WTC11 (cell line): ENCODE measurements around the gene SH3BP5L. TPM values are rescaled to one million over a fixed set of nuclear protein-coding genes. Genes with fewer than 3 reads are reported as not detected.

Source experiments
- ATAC-seq: fragments of 200-7000 bp; cut with Tn5 transposase; 2 replicates; pipeline ENCODE4 v1.10.0; 2021; ENCODE audit warnings: mild to moderate bottlenecking, moderate library complexity
- CTCF ChIA-PET: fragments of 300-600 bp; sonication (Branson Sonifier 250); formaldehyde crosslinking; loops from one replicate; lab custom pipeline; 2021; ENCODE audit warnings: antibody characterized with exemption; lab: Charles Lee
- POLR2A ChIA-PET: fragments of 350-600 bp; sonication (Branson Sonifier 250); formaldehyde crosslinking; loops from one replicate; lab custom pipeline; 2021; ENCODE audit warnings: antibody characterized with exemption; lab: Charles Lee
- DNase-seq: peaks from one replicate; pipeline ENCODE4 v3.0.0; 2021; ENCODE audit warnings: low spot score
- H3K27ac Mint-ChIP-seq: 2 replicates; pipeline ENCODE4 v1.8.0; 2021; ENCODE audit warnings: mixed read lengths
- H3K27me3 Mint-ChIP-seq: 2 replicates; pipeline ENCODE4 v1.8.0; 2021; ENCODE audit warnings: low read depth, mild to moderate bottlenecking, moderate library complexity, mixed read lengths
- H3K36me3 Mint-ChIP-seq: 2 replicates; pipeline ENCODE4 v1.8.0; 2021; ENCODE audit warnings: mixed read lengths
- H3K4me1 Mint-ChIP-seq: 2 replicates; pipeline ENCODE4 v1.8.0; 2022; ENCODE audit warnings: mixed read lengths
- H3K4me3 Mint-ChIP-seq: 2 replicates; pipeline ENCODE4 v1.8.0; 2021; ENCODE audit warnings: mild to moderate bottlenecking, moderate library complexity, mixed read lengths
- H3K9me3 Mint-ChIP-seq: 2 replicates; pipeline ENCODE4 v1.8.0; 2021; ENCODE audit warnings: mixed read lengths
- AR ChIP-seq: fragments of 250-450 bp; sonication (Bioruptor Pico); IDR thresholded peaks from 2 replicates; pipeline ENCODE4 v1.9.0; 2021; ENCODE audit warnings: mild to moderate bottlenecking
- CDX4 ChIP-seq: fragments of 250-450 bp; sonication (Bioruptor Pico); IDR thresholded peaks from 2 replicates; pipeline ENCODE4 v1.9.0; 2021; ENCODE audit warnings: moderate library complexity, mild to moderate bottlenecking, inconsistent platforms, borderline replicate concordance
- E2F5 ChIP-seq: sonication (generic); formaldehyde crosslinking; IDR thresholded peaks from 2 replicates; pipeline ENCODE4 v1.8.1; 2022; ENCODE audit warnings: mild to moderate bottlenecking, moderate library complexity, missing genetic modification reagents
- FOXK1 ChIP-seq: sonication (generic); formaldehyde crosslinking; IDR thresholded peaks from 2 replicates; pipeline ENCODE4 v1.8.0; 2022; ENCODE audit warnings: mild to moderate bottlenecking, moderate library complexity, missing genetic modification reagents
- GABPB1 ChIP-seq: sonication (generic); formaldehyde crosslinking; IDR thresholded peaks from 2 replicates; pipeline ENCODE4 v1.8.1; 2023; ENCODE audit warnings: mild to moderate bottlenecking, missing genetic modification reagents
- HMGA2 ChIP-seq: fragments of 250-450 bp; sonication (Bioruptor Pico); IDR thresholded peaks from 2 replicates; pipeline ENCODE4 v1.4.0; 2021; ENCODE audit warnings: mild to moderate bottlenecking, moderate library complexity
- HMGXB4 ChIP-seq: sonication (generic); formaldehyde crosslinking; IDR thresholded peaks from 2 replicates; pipeline ENCODE4 v1.8.1; 2023; ENCODE audit warnings: mild to moderate bottlenecking, moderate library complexity, missing genetic modification reagents
- IRF2 ChIP-seq: sonication (generic); formaldehyde crosslinking; IDR thresholded peaks from 2 replicates; pipeline ENCODE4 v1.8.0; 2022; ENCODE audit warnings: low read depth, missing genetic modification reagents, borderline replicate concordance
- KAT7 ChIP-seq: sonication (generic); formaldehyde crosslinking; IDR thresholded peaks from 2 replicates; pipeline ENCODE4 v1.8.1; 2023; ENCODE audit warnings: missing genetic modification reagents, mild to moderate bottlenecking, borderline replicate concordance
- MAX ChIP-seq: sonication (generic); formaldehyde crosslinking; IDR thresholded peaks from 2 replicates; pipeline ENCODE4 v1.8.0; 2022; ENCODE audit warnings: mild to moderate bottlenecking, missing genetic modification reagents
- NR1H2 ChIP-seq: sonication (generic); formaldehyde crosslinking; IDR thresholded peaks from 2 replicates; pipeline ENCODE4 v1.9.0; 2021; ENCODE audit warnings: mild to moderate bottlenecking, moderate library complexity, missing genetic modification reagents
- NR2C2 ChIP-seq: sonication (generic); formaldehyde crosslinking; IDR thresholded peaks from 2 replicates; pipeline ENCODE4 v1.8.0; 2022; ENCODE audit warnings: mild to moderate bottlenecking, missing genetic modification reagents
- PRDM15 ChIP-seq: sonication (generic); formaldehyde crosslinking; IDR thresholded peaks from 2 replicates; pipeline ENCODE4 v1.8.0; 2022; ENCODE audit warnings: missing genetic modification reagents
- PRRX2 ChIP-seq: fragments of 250-450 bp; sonication (Bioruptor Pico); IDR thresholded peaks from 2 replicates; pipeline ENCODE4 v1.8.0; 2021; ENCODE audit warnings: mild to moderate bottlenecking
- RORB ChIP-seq: fragments of 250-450 bp; sonication (Bioruptor Pico); IDR thresholded peaks from 2 replicates; pipeline ENCODE4 v1.9.0; 2021; ENCODE audit warnings: mild to moderate bottlenecking
- SMAD3 ChIP-seq: sonication (generic); formaldehyde crosslinking; IDR thresholded peaks from 2 replicates; pipeline ENCODE4 v1.8.0; 2022; ENCODE audit warnings: missing genetic modification reagents, mild to moderate bottlenecking, borderline replicate concordance
- SOX15 ChIP-seq: fragments of 250-450 bp; sonication (Bioruptor Pico); IDR thresholded peaks from 2 replicates; pipeline ENCODE4 v1.9.0; 2021; ENCODE audit warnings: mild to moderate bottlenecking
- TEAD1 ChIP-seq: sonication (generic); formaldehyde crosslinking; IDR thresholded peaks from 2 replicates; pipeline ENCODE4 v1.8.0; 2022; ENCODE audit warnings: mild to moderate bottlenecking, missing genetic modification reagents
- ZNF232 ChIP-seq: sonication (generic); formaldehyde crosslinking; IDR thresholded peaks from 2 replicates; pipeline ENCODE4 v1.8.0; 2022; ENCODE audit warnings: mild to moderate bottlenecking, missing genetic modification reagents
- ZNF396 ChIP-seq: fragments of 250-450 bp; sonication (Bioruptor Pico); IDR thresholded peaks from 2 replicates; pipeline ENCODE4 v1.8.0; 2021; ENCODE audit warnings: mild to moderate bottlenecking, moderate library complexity, borderline replicate concordance
- ZNF532 ChIP-seq: fragments of 250-450 bp; sonication (Bioruptor Pico); IDR thresholded peaks from 2 replicates; pipeline ENCODE4 v1.9.0; 2021; ENCODE audit warnings: mild to moderate bottlenecking, borderline replicate concordance
- total RNA-seq: library from RNA; stranded (reverse); gene quantifications from 3 replicates; pipeline ENCODE4 v1.2.3, GENCODE V29; 2021

The SH3BP5L gene
- total RNA-seq, 1 experiment from 2014 or later: 32.9 TPM

GRCh38 chr1:248858891-248859889 is 33.5 kb upstream of the SH3BP5L start, which contains the start of gene ZNF692:
Gene ZNF692, minus strand, starts transcription at chr1:248859085. Its CDS starts 776 bp downstream, at chr1:248858309.
- ChIA-PET CTCF (interaction anchor here (0.9 to 3.0 kb wide), 12 partner anchors 12 to 52 kb away, joined by 3 to 40 read pairs (median 8); partner anchors contain the start of genes PGBD2, SH3BP5L and ZNF672), POLR2A (interaction anchor here (0.7 to 2.5 kb wide), 8 partner anchors 12 to 47 kb away, joined by 3 to 20 read pairs (median 8); partner anchors contain the start of genes PGBD2, SH3BP5L and ZNF672)
- H3K27me3 Mint-ChIP-seq: peaks cover 36% of the 10 kb centered on the region
- H3K36me3 Mint-ChIP-seq: peaks cover 8% of the 10 kb centered on the region
- H3K4me1 Mint-ChIP-seq: peaks cover 26% of the 10 kb centered on the region
- peaks cover 3% of the 10 kb centered on the region for H3K9me3 Mint-ChIP-seq
- ATAC-seq: peak; percentile 73
- peak within 1 kb of the TSS; percentile 95 for H3K27ac Mint-ChIP-seq
- DNase-seq: peak; percentile 95
- H3K4me3 Mint-ChIP-seq: peak within 1 kb of the TSS; percentile 88
- TF ChIP-seq HMGXB4 (CRISPR knock-in tag): no peak
- peak; percentile 54; the same call in 1 of the 2 replicates for TF ChIP-seq GABPB1
- TF ChIP-seq PRDM15: peak; percentile 83
- TF ChIP-seq SMAD3 (CRISPR knock-in tag): no peak
- 0 out of 2 replicates have a peak, but pooled peaks have one; percentile 46 for TF ChIP-seq KAT7 (CRISPR knock-in tag)
- TF ChIP-seq TEAD1 (CRISPR knock-in tag): peak; percentile 80; the same call in 1 of the 2 replicates
- TF ChIP-seq MAX (CRISPR knock-in tag): peak; percentile 82
- TF ChIP-seq AR (CRISPR knock-in tag): no peak
- TF ChIP-seq CDX4: no peak
- no peak for TF ChIP-seq IRF2 (CRISPR knock-in tag)
- no peak for TF ChIP-seq NR1H2 (CRISPR knock-in tag)
- TF ChIP-seq ZNF232 (CRISPR knock-in tag): no peak
- no peak for TF ChIP-seq ZNF532
- no peak for TF ChIP-seq SOX15 (CRISPR knock-in tag)
- TF ChIP-seq FOXK1 (CRISPR knock-in tag): 0 out of 2 replicates have a peak, but pooled peaks have one; percentile 19
- TF ChIP-seq ZNF396 (CRISPR knock-in tag): no peak
- no peak for TF ChIP-seq HMGA2 (CRISPR knock-in tag)
- TF ChIP-seq PRRX2: no peak
- TF ChIP-seq E2F5 (CRISPR knock-in tag): no peak
- no peak for TF ChIP-seq NR2C2 (CRISPR knock-in tag)
- TF ChIP-seq RORB (CRISPR knock-in tag): no peak
